DND-41 (cell line): Measurements from ENCODE around the gene GSS.

ENCODE experiments used
- ATAC-seq: fragments of 200-7000 bp; cut with Tn5 transposase; 3 replicates; pipeline ENCODE4 v1.9.1; 2021; ENCODE audit warnings: low read depth; ENCODE audit not compliant: insufficient read depth
- DNase-seq: peaks from one replicate; pipeline ENCODE4 v3.0.0-alpha.2; 2020
- H2AFZ ChIP-seq: 2 replicates; pipeline ENCODE4 v1.6.0; 2012; ENCODE audit warnings: low read depth, low read length
- H3K27ac ChIP-seq: 2 replicates; pipeline ENCODE4 v1.5.1; 2012; ENCODE audit warnings: low read length, inconsistent platforms
- H3K27me3 ChIP-seq: fragments of 200-600 bp; sonication (generic); 2 replicates; pipeline ENCODE4 v1.6.0; 2012; ENCODE audit warnings: low read length, mild to moderate bottlenecking, inconsistent platforms; ENCODE audit not compliant: insufficient read depth, poor library complexity
- H3K36me3 ChIP-seq: 2 replicates; pipeline ENCODE4 v1.5.1; 2012; ENCODE audit warnings: low read length, inconsistent platforms; ENCODE audit not compliant: insufficient read depth
- H3K4me1 ChIP-seq: 2 replicates; pipeline ENCODE4 v1.5.1; 2012; ENCODE audit warnings: mild to moderate bottlenecking, low read length; ENCODE audit not compliant: insufficient read depth
- H3K4me2 ChIP-seq: 2 replicates; pipeline ENCODE4 v1.6.0; 2012; ENCODE audit warnings: mild to moderate bottlenecking, moderate library complexity, low read length, inconsistent platforms; ENCODE audit not compliant: insufficient read depth
- H3K4me3 ChIP-seq, 2 experiments: fragments of 200-600 bp in 1 of 2; shearing (Covaris generic) in 1 of 2; 2 replicates each; pipeline ENCODE4 v1.5.1; 2012 to 2016; ENCODE audit warnings: inconsistent platforms in 2 of 2, low read length in 2 of 2, mild to moderate bottlenecking in 2 of 2, low read depth in 1 of 2, moderate library complexity in 1 of 2
- H3K79me2 ChIP-seq: 2 replicates; pipeline ENCODE4 v1.6.0; 2012; ENCODE audit warnings: low read length, inconsistent platforms; ENCODE audit not compliant: insufficient read depth
- H3K9ac ChIP-seq: 2 replicates; pipeline ENCODE4 v1.6.0; 2012; ENCODE audit warnings: low read depth, mild to moderate bottlenecking, inconsistent platforms, low read length, moderate library complexity
- H3K9me3 ChIP-seq: 2 replicates; pipeline ENCODE4 v1.5.1; 2012; ENCODE audit warnings: low read length, moderate library complexity, mild to moderate bottlenecking, inconsistent platforms; ENCODE audit not compliant: insufficient read depth, severe bottlenecking
- H4K20me1 ChIP-seq: 2 replicates; pipeline ENCODE4 v1.6.0; 2012; ENCODE audit warnings: low read length; ENCODE audit not compliant: insufficient read depth
- CTCF ChIP-seq: IDR thresholded peaks from 2 replicates; pipeline ENCODE4 v1.5.1; 2012; ENCODE audit warnings: borderline replicate concordance, low read length, moderate library complexity, mild to moderate bottlenecking; ENCODE audit not compliant: poor library complexity, severe bottlenecking; ENCODE audit errors: extremely low read depth
- EZH2 ChIP-seq: IDR thresholded peaks from 3 replicates; pipeline ENCODE4 v1.6.1; 2012; ENCODE audit warnings: borderline replicate concordance, low read depth, mild to moderate bottlenecking, moderate library complexity, low read length, inconsistent platforms; ENCODE audit not compliant: severe bottlenecking

Gene GSS

GRCh38 chr20:34964486-34964885 is 8.9 kb upstream of the GSS start:
- Histone ChIP-seq H3K27me3 (no peaks in the 10 kb centered on the region), H3K4me2 (no peak overlapping the region), H3K79me2 (no peaks in the 10 kb centered on the region), H3K36me3 (no peaks in the 10 kb centered on the region), H2AFZ (no peak overlapping the region), H3K9ac (no peak overlapping the region), H4K20me1 (no peaks in the 10 kb centered on the region), H3K4me3 (no peak overlapping the region), H3K9me3 (no peaks in the 10 kb centered on the region), H3K4me1 (no peaks in the 10 kb centered on the region), H3K27ac (no peak overlapping the region)
- TF ChIP-seq CTCF (no peak), EZH2 (no peak)
- DNase-seq (no peak), ATAC-seq (no peak)

- DNase-seq (no peak), ATAC-seq (no peak)
- Histone ChIP-seq H2AFZ (peak overlapping the region; percentile 94), H3K9me3 (no peaks in the 10 kb centered on the region), H3K79me2 (peaks cover 8% of the 10 kb centered on the region; the same call in 1 of the 2 replicates), H3K27ac (no peak overlapping the region), H3K36me3 (peaks cover 2% of the 10 kb centered on the region), H4K20me1 (no peaks in the 10 kb centered on the region), H3K4me2 (peak overlapping the region; percentile 80), H3K27me3 (no peaks in the 10 kb centered on the region), H3K4me3 (no peak overlapping the region), H3K4me1 (peaks cover 23% of the 10 kb centered on the region), H3K9ac (no peak overlapping the region)
- no peak for TF ChIP-seq CTCF
Measured at GRCh38 chr20:34956751-34957472, 1.3 kb upstream of the GSS start.

GRCh38 chr20:34956041-34956458 is 444 bp upstream of the GSS start:
- TF ChIP-seq CTCF (no peak), EZH2 (no peak)
- Histone ChIP-seq H3K79me2 (peaks cover 8% of the 10 kb centered on the region; the same call in 1 of the 2 replicates), H3K9me3 (no peaks in the 10 kb centered on the region), H3K36me3 (peaks cover 10% of the 10 kb centered on the region), H4K20me1 (no peaks in the 10 kb centered on the region), H2AFZ (peak overlapping the region; percentile 94), H3K4me3 (peak overlapping the region; percentile 69 to 79), H3K4me1 (peaks cover 23% of the 10 kb centered on the region), H3K9ac (peak overlapping the region; percentile 76), H3K27me3 (no peaks in the 10 kb centered on the region), H3K27ac (peak overlapping the region; percentile 88), H3K4me2 (peak overlapping the region; percentile 80)
- ATAC-seq, result no peak
- DNase-seq, result no peak
